Measurements from ENCODE around the gene M1AP. TPM values are rescaled to one million over a fixed set of nuclear protein-coding genes. Genes with fewer than 3 reads are reported as not detected.
A peak's percentile ranks its signal among the peaks of the same experiment; 100 is the strongest.

M1AP gene
- total and polyA plus RNA-seq, 9 of the 15 experiments (the other 6 are each of a cell fraction or from before 2014, with no cell fraction given), result 0.06 to 0.33 (median 0.11) TPM; not detected in 4

DNA sequence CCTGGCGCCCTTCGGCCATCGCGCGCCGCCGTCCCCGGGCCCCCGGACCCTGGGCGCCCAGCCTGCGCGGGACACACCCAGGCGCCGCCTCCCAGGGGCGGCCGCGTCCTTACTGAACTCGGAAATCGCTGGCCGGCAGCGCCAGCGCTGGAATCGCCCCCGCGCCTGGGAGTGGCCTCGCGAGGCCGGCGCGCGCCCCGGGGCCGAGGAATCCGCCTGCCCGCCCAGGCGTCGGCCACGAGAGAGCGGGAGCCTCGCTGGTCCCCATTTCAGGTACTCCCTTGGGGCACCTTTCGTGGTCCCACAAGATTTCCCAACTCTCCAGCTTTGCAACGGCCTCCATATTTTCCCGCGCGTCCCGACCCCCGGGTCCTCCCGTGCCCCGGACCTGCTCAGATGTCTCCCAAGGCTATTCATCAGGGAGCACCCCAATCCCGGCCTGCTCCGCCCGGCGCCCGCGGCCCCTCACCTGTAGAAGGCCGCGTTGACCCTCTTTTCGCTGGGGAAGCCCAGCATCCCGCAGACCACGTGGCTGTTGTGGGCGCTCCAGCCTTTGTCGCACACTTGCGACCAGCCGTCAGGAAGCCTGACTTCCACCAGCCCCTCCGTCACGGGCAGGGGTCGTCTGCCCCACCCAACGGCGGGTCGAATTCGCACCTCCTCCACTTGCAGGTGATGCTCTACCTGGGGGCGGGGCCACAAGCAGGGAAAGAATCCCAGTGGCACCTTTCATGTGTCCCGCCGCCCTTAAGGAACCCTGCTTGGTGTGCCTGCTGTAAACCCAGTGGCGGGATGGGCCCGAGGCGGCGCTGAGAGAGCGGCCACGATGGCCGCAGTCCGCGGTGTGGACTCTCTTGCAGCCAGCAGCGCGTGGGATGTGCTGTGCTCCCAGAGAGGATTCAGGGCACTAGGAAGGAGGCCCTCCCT is 99.0 kb downstream of the M1AP start (continued):
- TF ChIP-seq DIDO1 (tag; IDR thresholded peaks at IDR 0.05; ENCODE audit: low read depth) (no peak), FOXK2 (conservative IDR thresholded peaks at IDR 0.05 in 1 of 2, IDR thresholded peaks at IDR 0.05 in 1 of 2; ENCODE audit: low read depth in 2 of 2) (no peak), ETV5 (CRISPR knock-in tag; IDR thresholded peaks at IDR 0.05; ENCODE audit: low read depth) (no peak), ZSCAN29 (IDR thresholded peaks at IDR 0.05) (peak; percentile 41; the same call in 1 of the 2 replicates), NFXL1 (CRISPR knock-in tag; IDR thresholded peaks at IDR 0.05) (no peak), HNRNPH1 (optimal IDR thresholded peaks at IDR 0.05; ENCODE audit: low read depth, low read length) (no peak), MTA3 (IDR thresholded peaks at IDR 0.05; ENCODE audit: borderline replicate concordance) (peak; percentile 26; the same call in 1 of the 2 replicates), ZNF239 (CRISPR knock-in tag; IDR thresholded peaks at IDR 0.05) (no peak), ZNF274 (IDR thresholded peaks at IDR 0.05; ENCODE audit: borderline replicate concordance, low read depth, low read length) (no peak; the same call in 1 of the 2 replicates), PHF8 (IDR thresholded peaks at IDR 0.05; ENCODE audit: borderline replicate concordance, low read length) (peak; percentile 71; the same call in 1 of the 2 replicates), XRCC3 (IDR thresholded peaks at IDR 0.05) (no peak), COPS2 (conservative IDR thresholded peaks at IDR 0.05) (no peak), SMAD4 (CRISPR knock-in tag; conservative IDR thresholded peaks at IDR 0.05) (peak; percentile 78), NR4A1 (CRISPR knock-in tag; IDR thresholded peaks at IDR 0.05) (no peak), NR4A1 (tag; IDR thresholded peaks at IDR 0.05) (0 out of 2 replicates have a peak, but pooled peaks have one; percentile 32)
- TF ChIP-seq, protein P1, sequence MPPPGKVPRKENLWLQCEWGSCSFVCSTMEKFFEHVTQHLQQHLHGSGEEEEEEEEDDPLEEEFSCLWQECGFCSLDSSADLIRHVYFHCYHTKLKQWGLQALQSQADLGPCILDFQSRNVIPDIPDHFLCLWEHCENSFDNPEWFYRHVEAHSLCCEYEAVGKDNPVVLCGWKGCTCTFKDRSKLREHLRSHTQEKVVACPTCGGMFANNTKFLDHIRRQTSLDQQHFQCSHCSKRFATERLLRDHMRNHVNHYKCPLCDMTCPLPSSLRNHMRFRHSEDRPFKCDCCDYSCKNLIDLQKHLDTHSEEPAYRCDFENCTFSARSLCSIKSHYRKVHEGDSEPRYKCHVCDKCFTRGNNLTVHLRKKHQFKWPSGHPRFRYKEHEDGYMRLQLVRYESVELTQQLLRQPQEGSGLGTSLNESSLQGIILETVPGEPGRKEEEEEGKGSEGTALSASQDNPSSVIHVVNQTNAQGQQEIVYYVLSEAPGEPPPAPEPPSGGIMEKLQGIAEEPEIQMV (tag; conservative IDR thresholded peaks at IDR 0.05; ENCODE audit: low read depth), result no peak
- TF ChIP-seq, protein P2, sequence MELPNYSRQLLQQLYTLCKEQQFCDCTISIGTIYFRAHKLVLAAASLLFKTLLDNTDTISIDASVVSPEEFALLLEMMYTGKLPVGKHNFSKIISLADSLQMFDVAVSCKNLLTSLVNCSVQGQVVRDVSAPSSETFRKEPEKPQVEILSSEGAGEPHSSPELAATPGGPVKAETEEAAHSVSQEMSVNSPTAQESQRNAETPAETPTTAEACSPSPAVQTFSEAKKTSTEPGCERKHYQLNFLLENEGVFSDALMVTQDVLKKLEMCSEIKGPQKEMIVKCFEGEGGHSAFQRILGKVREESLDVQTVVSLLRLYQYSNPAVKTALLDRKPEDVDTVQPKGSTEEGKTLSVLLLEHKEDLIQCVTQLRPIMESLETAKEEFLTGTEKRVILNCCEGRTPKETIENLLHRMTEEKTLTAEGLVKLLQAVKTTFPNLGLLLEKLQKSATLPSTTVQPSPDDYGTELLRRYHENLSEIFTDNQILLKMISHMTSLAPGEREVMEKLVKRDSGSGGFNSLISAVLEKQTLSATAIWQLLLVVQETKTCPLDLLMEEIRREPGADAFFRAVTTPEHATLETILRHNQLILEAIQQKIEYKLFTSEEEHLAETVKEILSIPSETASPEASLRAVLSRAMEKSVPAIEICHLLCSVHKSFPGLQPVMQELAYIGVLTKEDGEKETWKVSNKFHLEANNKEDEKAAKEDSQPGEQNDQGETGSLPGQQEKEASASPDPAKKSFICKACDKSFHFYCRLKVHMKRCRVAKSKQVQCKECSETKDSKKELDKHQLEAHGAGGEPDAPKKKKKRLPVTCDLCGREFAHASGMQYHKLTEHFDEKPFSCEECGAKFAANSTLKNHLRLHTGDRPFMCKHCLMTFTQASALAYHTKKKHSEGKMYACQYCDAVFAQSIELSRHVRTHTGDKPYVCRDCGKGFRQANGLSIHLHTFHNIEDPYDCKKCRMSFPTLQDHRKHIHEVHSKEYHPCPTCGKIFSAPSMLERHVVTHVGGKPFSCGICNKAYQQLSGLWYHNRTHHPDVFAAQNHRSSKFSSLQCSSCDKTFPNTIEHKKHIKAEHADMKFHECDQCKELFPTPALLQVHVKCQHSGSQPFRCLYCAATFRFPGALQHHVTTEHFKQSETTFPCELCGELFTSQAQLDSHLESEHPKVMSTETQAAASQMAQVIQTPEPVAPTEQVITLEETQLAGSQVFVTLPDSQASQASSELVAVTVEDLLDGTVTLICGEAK (IDR thresholded peaks at IDR 0.05), result no peak
- TF ChIP-seq, protein P2 (CRISPR knock-in tag; IDR thresholded peaks at IDR 0.05), result no peak
